NCI-H446 treated with DMSO at 0.1 percent for 48 hours (cell line): ENCODE measurements around the gene CFAP97D1.
A peak's percentile ranks its signal among the peaks of the same experiment; 100 is the strongest.
"Not testable (repeated sequence)": the region's sequence is repeated elsewhere in the genome, so short reads cannot be mapped to it uniquely, and the experiment has no call there.

ENCODE experiments used
- DNase-seq: peaks from one replicate; lab custom pipeline; 2025; lab: John Stamatoyannopoulos, UW

Gene CFAP97D1

GRCh38 chr17:43768382-43768781 is 11.9 kb upstream of the CFAP97D1 start:
- DNase-seq = no peak

DNA sequence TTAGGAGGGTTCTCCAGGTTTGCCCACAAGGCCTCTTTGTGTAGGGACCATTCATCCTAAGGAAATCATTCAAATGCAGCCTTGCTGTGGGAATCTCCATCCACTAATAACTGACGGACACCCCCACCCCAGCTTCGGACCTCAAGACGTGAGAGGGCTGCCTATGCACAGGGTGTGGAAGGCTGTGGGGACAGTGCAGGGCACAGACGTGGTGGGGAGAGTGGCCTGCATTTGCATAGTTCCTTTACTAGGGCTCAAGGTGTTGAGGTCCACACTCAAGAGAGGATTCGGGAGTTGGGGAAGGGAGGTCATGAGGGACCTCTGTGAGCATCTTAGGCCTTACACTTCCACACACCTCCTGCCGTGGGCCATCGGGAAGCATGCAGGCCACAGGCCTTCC is 11.3 kb upstream of the CFAP97D1 start:
- DNase-seq = no peak

GRCh38 chr17:43769426-43769825 is 10.8 kb upstream of the CFAP97D1 start:
- no peak for DNase-seq

GRCh38 chr17:43769859-43770258 is 10.4 kb upstream of the CFAP97D1 start:
- no peak for DNase-seq

DNA sequence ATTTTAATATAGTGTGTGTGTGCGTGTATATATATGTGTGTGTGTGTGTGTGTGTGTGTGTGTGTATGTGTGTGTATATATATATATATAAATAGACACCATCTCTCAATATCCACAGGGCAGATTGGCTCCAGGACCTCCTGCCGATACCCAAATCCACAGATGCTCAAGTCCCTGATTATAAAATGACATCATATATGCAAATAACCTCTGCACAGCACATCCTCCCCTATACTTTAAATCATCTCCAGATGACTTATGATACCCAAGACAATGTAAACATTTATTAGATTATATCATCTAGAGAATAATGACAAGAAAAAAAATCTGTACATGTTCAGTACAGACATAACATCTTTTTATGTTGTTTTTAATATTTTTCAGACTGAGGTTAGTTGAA is 9.3 kb upstream of the CFAP97D1 start:
- DNase-seq = no peak

GRCh38 chr17:43771463-43771862 is 8.8 kb upstream of the CFAP97D1 start:
- no peak for DNase-seq

DNA sequence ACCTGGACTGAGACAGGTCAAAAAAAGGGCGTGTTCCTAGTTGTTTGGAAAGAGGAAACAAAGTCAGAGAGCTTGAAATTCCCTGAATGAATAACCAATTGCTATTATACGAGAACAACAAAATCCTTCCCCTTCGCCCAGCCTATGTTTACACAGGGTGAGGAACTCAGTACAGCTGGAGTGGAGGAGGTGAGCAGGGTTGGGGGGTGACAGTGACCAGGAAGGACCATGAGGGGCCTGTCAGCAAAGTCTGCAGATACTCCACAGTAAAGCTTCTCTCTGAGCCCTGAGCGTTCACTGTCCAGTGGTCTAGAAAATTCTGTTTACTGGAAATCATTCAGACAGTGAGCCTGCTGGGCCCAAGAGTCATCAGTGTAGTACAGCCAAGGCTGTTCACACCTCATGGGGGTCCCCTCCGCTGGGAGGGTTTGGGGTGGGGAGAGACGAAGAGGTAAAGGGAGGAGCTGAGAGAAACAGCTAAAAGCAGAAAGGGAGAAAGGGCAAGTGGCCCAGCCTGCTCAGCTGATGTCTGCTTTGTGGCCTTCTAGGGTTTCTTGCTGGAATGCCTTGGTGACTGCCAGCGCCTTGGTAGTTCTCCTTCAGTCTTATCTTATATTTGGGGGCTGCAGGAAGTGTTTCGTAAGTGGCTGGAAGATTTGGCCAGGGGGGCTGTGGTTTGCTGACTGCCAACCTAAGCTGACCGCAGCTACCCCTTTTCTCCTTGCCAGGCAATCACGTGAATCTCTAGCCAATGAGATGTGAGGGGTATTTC is 7.2 kb upstream of the CFAP97D1 start:
- DNase-seq = no peak

GRCh38 chr17:43774304-43775250 is 5.7 kb upstream of the CFAP97D1 start:
- no peak for DNase-seq

DNA sequence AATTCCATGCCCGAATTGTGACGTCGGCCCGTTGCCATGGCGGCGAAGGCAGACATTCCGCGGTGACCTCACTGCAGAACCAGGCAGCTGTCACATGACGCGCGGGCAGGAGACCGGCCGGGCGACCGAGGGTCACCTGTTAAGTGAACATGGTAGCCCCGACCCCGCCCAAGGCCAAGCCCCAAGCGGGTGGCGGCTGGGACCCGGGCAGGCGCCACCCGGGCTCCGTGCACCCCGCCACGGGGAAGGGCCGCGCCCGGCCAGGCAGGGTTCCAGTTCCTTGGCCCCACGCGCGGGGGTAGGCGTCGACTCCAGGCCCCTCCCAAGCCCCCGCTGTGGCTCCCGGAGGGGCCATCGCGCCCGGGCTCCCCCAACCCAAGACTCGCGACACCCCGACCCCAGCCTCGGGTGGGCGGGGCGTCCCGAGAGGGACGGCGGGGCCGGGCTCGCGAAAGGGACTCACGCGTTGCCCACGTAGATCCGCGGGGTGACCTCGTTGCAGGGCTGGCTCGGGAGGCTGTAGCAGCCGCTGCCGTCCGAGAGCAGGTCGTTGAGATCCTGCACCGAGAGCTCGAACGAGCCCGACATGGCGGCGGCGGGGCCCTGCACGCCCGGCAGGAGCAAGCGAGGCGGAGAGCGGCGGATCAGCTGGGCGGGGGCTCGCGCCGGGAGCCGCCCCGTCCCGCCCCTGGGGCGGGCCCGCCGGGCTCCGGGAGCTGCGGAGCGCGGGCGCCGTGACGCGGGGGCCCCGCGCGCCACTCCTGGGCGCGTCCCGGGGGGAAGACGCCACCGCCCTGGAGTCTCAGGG is 1.7 kb upstream of the CFAP97D1 start, which contains the start of gene DUSP3:
Gene DUSP3, minus strand, starts transcription at position 641 of the 808 bp plus-strand sequence. Its CDS starts 53 bp downstream, at position 588.
- peak; percentile 60 for DNase-seq

- no peak for DNase-seq
Observed at GRCh38 chr17:43779145-43780125, 800 bp upstream of the CFAP97D1 start.

- no peak for DNase-seq
Observed at GRCh38 chr17:43782913-43783680, 2.9 kb downstream of the CFAP97D1 start.

DNA sequence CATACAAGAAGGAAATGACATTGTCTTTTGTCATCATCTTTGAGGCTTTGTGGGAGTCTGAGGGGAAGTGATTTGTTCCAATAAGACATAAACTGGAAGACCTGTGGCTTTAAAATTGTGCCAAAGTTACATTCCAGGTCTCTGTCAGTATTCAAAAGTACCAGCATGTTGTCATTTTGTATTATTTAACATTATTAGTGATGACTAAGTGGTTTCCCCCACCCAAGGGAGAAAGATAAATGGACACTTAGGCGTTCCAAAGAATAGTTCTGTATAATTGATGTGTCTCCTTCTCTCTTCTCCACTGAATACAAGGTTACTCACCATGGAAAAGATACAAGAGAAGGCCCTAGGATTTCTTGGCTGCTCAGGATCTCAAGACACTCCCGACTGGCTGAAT is 3.8 kb downstream of the CFAP97D1 start:
- no peak for DNase-seq

DNA sequence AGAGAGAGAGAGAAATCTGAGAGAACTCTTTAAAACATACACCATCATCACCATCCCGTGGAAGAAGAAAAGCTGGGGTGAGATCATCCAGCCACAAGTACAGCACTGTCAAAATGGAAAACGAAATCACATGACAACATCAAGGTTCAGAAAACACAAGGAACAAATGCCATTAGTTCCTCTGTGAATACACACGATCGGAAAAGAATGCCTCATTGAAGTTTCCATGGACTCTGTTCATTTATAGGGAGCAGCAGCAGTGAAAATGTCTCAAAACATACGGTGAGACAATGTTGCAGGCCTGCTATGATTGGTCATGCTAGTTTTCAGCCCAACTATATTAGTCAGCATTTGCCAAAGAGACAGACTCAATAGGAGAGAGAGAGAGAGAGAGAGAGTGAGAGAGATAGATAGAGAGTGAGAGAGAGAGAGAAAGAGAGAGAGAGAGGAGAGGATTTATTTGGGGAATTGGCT is 4.4 kb downstream of the CFAP97D1 start:
- no peak for DNase-seq

DNA sequence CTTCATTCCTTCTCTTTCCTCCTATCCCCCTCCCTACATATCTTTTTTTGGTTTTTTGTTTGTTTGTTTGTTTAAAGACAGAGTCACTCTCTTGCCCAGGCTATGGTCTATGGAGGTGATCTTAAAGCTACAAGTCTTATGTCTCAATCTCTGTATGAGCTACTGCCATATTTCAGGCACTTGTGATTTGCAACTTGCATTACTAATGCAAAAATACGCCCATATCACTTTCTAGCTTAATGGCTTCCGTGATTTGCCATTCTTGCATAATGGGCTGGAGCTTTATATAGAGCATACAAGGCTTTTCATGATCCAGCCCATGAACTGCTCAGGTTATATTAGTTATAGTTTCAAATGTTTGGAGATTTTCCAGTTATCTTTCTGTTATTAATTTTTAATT is 7.5 kb downstream of the CFAP97D1 start:
- no peak for DNase-seq

GRCh38 chr17:43788540-43788939 is 8.3 kb downstream of the CFAP97D1 start:
- DNase-seq = no peak

DNA sequence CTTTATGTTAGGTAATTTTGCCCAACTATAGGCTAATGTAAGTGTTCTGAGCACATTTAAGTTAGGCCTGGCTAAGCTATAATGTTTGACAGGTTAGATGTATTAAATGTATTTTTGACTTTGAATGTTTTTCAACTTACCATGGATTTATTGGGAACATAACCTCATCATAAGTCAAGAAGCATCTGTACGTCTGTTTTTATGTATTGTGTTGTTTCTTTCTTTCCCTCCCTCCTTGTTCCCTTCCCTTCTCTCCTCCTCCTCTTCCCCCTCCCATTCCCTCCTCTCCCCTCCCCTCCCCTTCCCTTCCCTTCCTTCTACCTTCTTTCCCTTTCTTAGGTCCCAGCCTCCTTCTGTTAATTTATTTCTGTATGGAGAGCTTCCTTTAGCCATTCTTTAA is 9.2 kb downstream of the CFAP97D1 start:
- DNase-seq = no peak

DNA sequence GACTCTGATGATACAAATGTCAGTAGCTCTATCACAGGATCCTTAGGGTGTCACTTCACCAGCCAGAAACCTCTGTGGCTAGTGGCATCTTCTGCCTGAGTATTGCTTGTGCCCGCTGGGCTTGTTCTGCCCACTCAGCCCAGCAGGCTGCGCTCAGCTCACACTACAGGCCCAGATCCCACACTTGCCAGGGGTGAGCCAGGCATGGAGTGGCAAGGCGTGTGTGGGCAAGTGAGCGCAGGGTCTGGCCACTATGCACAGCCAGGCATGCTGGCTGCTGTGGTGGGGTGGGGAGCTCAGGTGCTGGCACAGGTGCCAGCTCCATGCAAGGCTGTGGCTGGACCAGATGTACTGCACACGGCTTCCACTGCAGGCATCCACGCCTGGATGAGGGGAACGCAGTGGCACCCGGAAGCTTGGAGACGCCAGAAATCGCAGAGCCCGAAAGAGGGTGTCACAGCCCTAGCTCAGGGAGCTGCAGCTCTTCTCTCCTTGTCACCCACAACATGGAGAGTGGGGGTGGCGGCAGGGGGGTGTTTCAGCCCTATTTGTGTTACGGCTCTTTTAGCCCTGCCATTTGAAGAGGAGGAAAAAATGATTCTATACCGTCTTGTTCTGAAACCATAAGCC is 10.2 kb downstream of the CFAP97D1 start:
- DNase-seq = no peak

GRCh38 chr17:43791589-43791988 is 11.4 kb downstream of the CFAP97D1 start:
- DNase-seq = peak; percentile 87

- DNase-seq = not testable (repeated sequence)
Observed at GRCh38 chr17:43792668-43793067, 12.4 kb downstream of the CFAP97D1 start.
